SK-N-SH (cell line): ENCODE results near the gene CLDN6. TPM values are rescaled to one million over a fixed set of nuclear protein-coding genes. Genes with fewer than 3 reads are reported as not detected.
A peak's percentile ranks its signal among the peaks of the same experiment; 100 is the strongest.

Experiments used
- CTCF ChIA-PET: fragments of 300-600, 350-600 bp; formaldehyde crosslinking; extraction: SDS; loops from one replicate; lab custom pipeline; 2021; lab: Yijun Ruan, JAX
- POLR2A ChIA-PET: fragments of 350-600 bp; sonication (Branson Sonifier 250); formaldehyde crosslinking; extraction: SDS; loops from one replicate; lab custom pipeline; 2020; ENCODE audit warnings: antibody characterized with exemption, inconsistent platforms; lab: Yijun Ruan, JAX
- DNase-seq: peaks from one replicate; pipeline ENCODE4 v3.0.0; 2012
- H2AFZ ChIP-seq: fragments of 200-600 bp; sonication (generic); 2 replicates; pipeline ENCODE4 v1.8.1; 2016; ENCODE audit warnings: antibody characterized with exemption, mild to moderate bottlenecking, low read depth
- H3F3A ChIP-seq: fragments of 200-600 bp; sonication (generic); replicated peaks from 2 replicates; pipeline ENCODE3; 2016; ENCODE audit warnings: antibody characterized with exemption, mild to moderate bottlenecking; ENCODE audit not compliant: insufficient read depth
- H3K27ac ChIP-seq, 2 experiments: fragments of 200-500 bp in 1 of 2; fragments of 200-600 bp in 1 of 2; sonication (Bioruptor generic) in 1 of 2; sonication (generic), shearing (Covaris generic) in 1 of 2; 2 replicates each; pipeline versions ENCODE4 v1.5.1 to v1.6.1; 2014 to 2016; ENCODE audit warnings: low read depth in 2 of 2, inconsistent platforms in 1 of 2, low read length in 1 of 2, mild to moderate bottlenecking in 1 of 2, mixed read lengths in 1 of 2
- H3K27me3 ChIP-seq: fragments of 200-600 bp; sonication (generic), shearing (Covaris generic); 2 replicates; pipeline ENCODE4 v1.6.1; 2016; ENCODE audit warnings: mixed run types; ENCODE audit not compliant: insufficient read depth
- H3K36me3 ChIP-seq, 2 experiments: fragments of 200-500 bp in 1 of 2; fragments of 200-600 bp in 1 of 2; sonication (Bioruptor generic) in 1 of 2; sonication (generic) in 1 of 2; replicated peaks in 1 of 2; 2 replicates each; pipeline versions ENCODE3 to v1.5.1; 2014 to 2016; ENCODE audit warnings: low read length in 1 of 2, mild to moderate bottlenecking in 1 of 2; ENCODE audit not compliant: insufficient read depth in 2 of 2, control insufficient read depth in 1 of 2
- H3K4me1 ChIP-seq, 2 experiments: fragments of 200-500 bp in 1 of 2; fragments of 200-600 bp in 1 of 2; sonication (Bioruptor generic) in 1 of 2; sonication (generic), shearing (Covaris generic) in 1 of 2; 2 replicates each; pipeline versions ENCODE4 v1.5.1 to v1.6.1; 2014 to 2016; ENCODE audit warnings: low read depth in 1 of 2, low read length in 1 of 2, mixed run types in 1 of 2; ENCODE audit not compliant: insufficient read depth in 2 of 2, control insufficient read depth in 1 of 2
- H3K4me2 ChIP-seq: fragments of 200-600 bp; sonication (generic), shearing (Covaris generic); 2 replicates; pipeline ENCODE4 v1.6.1; 2017; ENCODE audit warnings: mixed run types
- H3K4me3 ChIP-seq, 2 experiments: fragments of 200-500 bp in 1 of 2; fragments of 200-600 bp in 1 of 2; sonication (Bioruptor generic) in 1 of 2; sonication (generic), shearing (Covaris generic) in 1 of 2; 2 replicates each; pipeline versions ENCODE4 v1.5.1 to v1.8.1; 2014 to 2016; ENCODE audit warnings: low read depth in 2 of 2, inconsistent platforms in 1 of 2, low read length in 1 of 2, mild to moderate bottlenecking in 1 of 2, mixed read lengths in 1 of 2, moderate library complexity in 1 of 2
- H3K79me2 ChIP-seq: fragments of 200-600 bp; sonication (generic); 2 replicates; pipeline ENCODE4 v1.8.1; 2017; ENCODE audit warnings: mild to moderate bottlenecking; ENCODE audit not compliant: insufficient read depth
- H3K9ac ChIP-seq: fragments of 200-600 bp; sonication (generic); 2 replicates; pipeline ENCODE4 v1.6.1; 2017; ENCODE audit warnings: mixed run types
- H3K9me2 ChIP-seq: fragments of 200-600 bp; sonication (generic); 2 replicates; pipeline ENCODE4 v1.6.1; 2017; ENCODE audit warnings: mixed run types
- H3K9me3 ChIP-seq: fragments of 200-600 bp; sonication (generic); 2 replicates; pipeline ENCODE4 v1.6.1; 2017; ENCODE audit warnings: mixed run types, mild to moderate bottlenecking, moderate library complexity
- H4K20me1 ChIP-seq: fragments of 200-600 bp; sonication (generic); 2 replicates; pipeline ENCODE4 v1.6.1; 2017; ENCODE audit warnings: mild to moderate bottlenecking, mixed run types; ENCODE audit not compliant: insufficient read depth
- ELF1 ChIP-seq: IDR thresholded peaks from 2 replicates; pipeline ENCODE4 v1.4.0; 2012
- EP300 ChIP-seq, 2 experiments: IDR thresholded peaks; 2 replicates each; pipeline versions ENCODE4 v1.4.0 to v1.6.1; 2012; ENCODE audit warnings: borderline replicate concordance in 1 of 2, low read depth in 1 of 2, low read length in 1 of 2
- FOSL2 ChIP-seq: IDR thresholded peaks from 2 replicates; pipeline ENCODE4 v1.4.0; 2012; ENCODE audit warnings: low read depth, mild to moderate bottlenecking, moderate library complexity, borderline replicate concordance
- FOXJ3 ChIP-seq: sonication (generic); formaldehyde crosslinking; IDR thresholded peaks from 2 replicates; pipeline ENCODE4 v1.5.1; 2020; ENCODE audit warnings: mild to moderate bottlenecking, missing genetic modification reagents
- FOXM1 ChIP-seq: IDR thresholded peaks from 2 replicates; pipeline ENCODE4 v1.4.0; 2012; ENCODE audit warnings: low read depth, mild to moderate bottlenecking
- MAX ChIP-seq: IDR thresholded peaks from 2 replicates; pipeline ENCODE4 v1.4.0; 2012; ENCODE audit warnings: low read depth
- MXI1 ChIP-seq: IDR thresholded peaks from 2 replicates; pipeline ENCODE4 v1.6.1; 2012; ENCODE audit warnings: mild to moderate bottlenecking, low read depth, low read length, improper control_type of control experiment
- NFIC ChIP-seq: IDR thresholded peaks from 2 replicates; pipeline ENCODE4 v1.4.0; 2012; ENCODE audit warnings: borderline replicate concordance
- NRF1 ChIP-seq: IDR thresholded peaks from 2 replicates; pipeline ENCODE4 v1.6.1; 2012; ENCODE audit warnings: low read depth, mild to moderate bottlenecking, low read length
- POLR2AphosphoS5 ChIP-seq: IDR thresholded peaks from 2 replicates; pipeline ENCODE4 v1.6.1; 2012; ENCODE audit warnings: low read depth, low read length
- REST ChIP-seq: IDR thresholded peaks from 2 replicates; pipeline ENCODE4 v1.6.1; 2012; ENCODE audit warnings: mild to moderate bottlenecking, low read depth, low read length, moderate library complexity
- RFX5 ChIP-seq: IDR thresholded peaks from 2 replicates; pipeline ENCODE4 v1.6.1; 2012; ENCODE audit warnings: mild to moderate bottlenecking, improper control_type of control experiment, low read length
- SIN3A ChIP-seq: IDR thresholded peaks from 2 replicates; pipeline ENCODE4 v1.6.1; 2012; ENCODE audit warnings: low read depth, mild to moderate bottlenecking, low read length, moderate library complexity, borderline replicate concordance
- TEAD4 ChIP-seq: IDR thresholded peaks from 2 replicates; pipeline ENCODE4 v1.4.0; 2012; ENCODE audit warnings: mild to moderate bottlenecking, borderline replicate concordance; ENCODE audit not compliant: insufficient read depth
- USF1 ChIP-seq: IDR thresholded peaks from 2 replicates; pipeline ENCODE4 v1.4.0; 2012; ENCODE audit warnings: low read depth, borderline replicate concordance
- ZBTB33 ChIP-seq: IDR thresholded peaks from 2 replicates; pipeline ENCODE4 v1.4.0; 2012; ENCODE audit warnings: low read depth, borderline replicate concordance
- WGBS: methylation state at CpG from one replicate; pipeline ENCODE4 v1.1.6; 2017; ENCODE audit warnings: low lambda C conversion rate; 5-methylcytosine and 5-hydroxymethylcytosine counted together
- polyA plus RNA-seq, 3 experiments: library from polyadenylated mRNA; depleted of rRNA; stranded (reverse); fragments of >200 nt; gene quantifications; 2 replicates each; pipeline ENCODE4 v1.2.3, GENCODE V29; 2012

The CLDN6 gene
- polyA plus RNA-seq, 1 of the 3 experiments (the other 2 are of a cell fraction): 0.20 TPM

- Histone ChIP-seq H3K4me3 (peak overlapping the region; percentile 70 to 87), H3F3A (no peaks in the 10 kb centered on the region), H2AFZ (peak overlapping the region; percentile 85), H3K27me3 (no peaks in the 10 kb centered on the region), H3K79me2 (no peaks in the 10 kb centered on the region), H3K9me3 (no peaks in the 10 kb centered on the region), H3K9me2 (no peaks in the 10 kb centered on the region), H3K36me3 (no peaks in the 10 kb centered on the region), H3K27ac (peak overlapping the region in 1 of 2 experiments; percentile 68; a peak in 1 of 4 replicates), H3K4me1 (peaks cover 0 to 12% of the 10 kb centered on the region in 2 experiments; a peak in 1 of 4 replicates), H4K20me1 (no peaks in the 10 kb centered on the region), H3K9ac (peak overlapping the region; percentile 84), H3K4me2 (peak overlapping the region; percentile 99)
- ChIA-PET POLR2A (interaction anchor here (1.3 to 2.0 kb wide), 2 partner anchors 10 to 71 kb away, joined by 3 to 6 read pairs; no protein-coding TSS in a partner anchor), CTCF (interaction anchor here (0.6 to 4.1 kb wide), 44 partner anchors 9 to 130 kb away, joined by 3 to 63 read pairs (median 8); partner anchors contain the start of genes CLDN6, HCFC1R1, MMP25 and OR1F1)
- TF ChIP-seq ZBTB33: no peak
- TF ChIP-seq EP300 (IDR thresholded peaks at IDR 0.05; ENCODE audit: borderline replicate concordance in 1 of 2, low read depth in 1 of 2, low read length in 1 of 2): no peak
- TF ChIP-seq NFIC: no peak
- TF ChIP-seq FOSL2: no peak
- TF ChIP-seq USF1: no peak
- no peak for TF ChIP-seq REST
- no peak for TF ChIP-seq MAX
- no peak for TF ChIP-seq RFX5
- no peak for TF ChIP-seq SIN3A
- TF ChIP-seq FOXJ3 (CRISPR knock-in tag): no peak
- no peak for TF ChIP-seq MXI1
- no peak for TF ChIP-seq POLR2AphosphoS5
- no peak for TF ChIP-seq TEAD4
- TF ChIP-seq NRF1: no peak
- no peak for TF ChIP-seq ELF1
- no peak for TF ChIP-seq FOXM1
- 6% methylated on average over 27 of the region's 77 CpGs for WGBS
- peak; percentile 57 for DNase-seq
These were observed 40.4 kb upstream of the CLDN6 start for GRCh38 chr16:3058139-3059030.
